Chondrocyte (in vitro differentiated cells): ENCODE data around the gene GALM. TPM values are rescaled to one million over a fixed set of nuclear protein-coding genes. Genes with fewer than 3 reads are reported as not detected.

Experiments used
- DNase-seq: peaks from one replicate; pipeline ENCODE4 v3.0.0; 2021; ENCODE audit warnings: mixed read lengths, low spot score
- H3K27ac Mint-ChIP-seq: one replicate; pipeline ENCODE4 v1.8.0; 2021; ENCODE audit warnings: mild to moderate bottlenecking, moderate library complexity, mixed read lengths; ENCODE audit not compliant: unreplicated experiment
- H3K27me3 Mint-ChIP-seq: 2 replicates; pipeline ENCODE4 v1.8.0; 2021; ENCODE audit warnings: low read depth, mixed read lengths
- H3K36me3 Mint-ChIP-seq: 2 replicates; pipeline ENCODE4 v1.8.0; 2021; ENCODE audit warnings: low read depth, mixed read lengths
- H3K4me1 Mint-ChIP-seq: 2 replicates; pipeline ENCODE4 v1.8.0; 2021; ENCODE audit warnings: low read depth, mild to moderate bottlenecking, mixed read lengths
- H3K4me3 Mint-ChIP-seq: one replicate; pipeline ENCODE4 v1.8.0; 2021; ENCODE audit warnings: mild to moderate bottlenecking, moderate library complexity, mixed read lengths; ENCODE audit not compliant: unreplicated experiment
- H3K9me3 Mint-ChIP-seq: 2 replicates; pipeline ENCODE4 v1.8.0; 2021; ENCODE audit warnings: low read depth, mixed read lengths
- long read RNA-seq: library from polyadenylated mRNA; stranded (forward); transcript quantifications from one replicate; pipeline ENCODE4 v2.0.0, GENCODE V29; 2021
- total RNA-seq: library from RNA; stranded (reverse); gene quantifications from 3 replicates; pipeline ENCODE4 v1.2.1, GENCODE V29; 2021
- TF ChIP-seq, protein P1 (sequence below): fragments of 200-600 bp; sonication (generic); IDR thresholded peaks from 2 replicates; pipeline ENCODE4 v1.5.0; 2021; ENCODE audit warnings: antibody characterized with exemption, mild to moderate bottlenecking, moderate library complexity

GALM gene
- 4.7 to 6.5 TPM (median 4.8 TPM) in 3 replicates for total RNA-seq
- long read RNA-seq, transcript GALM-201 (7 exons, 2,484 nt): major isoform, 17 of 19 reads
- long read RNA-seq, partial matches to known transcripts: 1 of 19 reads
- long read RNA-seq, other reads (novel, unspliced or antisense): 1 of 19 reads

DNA sequence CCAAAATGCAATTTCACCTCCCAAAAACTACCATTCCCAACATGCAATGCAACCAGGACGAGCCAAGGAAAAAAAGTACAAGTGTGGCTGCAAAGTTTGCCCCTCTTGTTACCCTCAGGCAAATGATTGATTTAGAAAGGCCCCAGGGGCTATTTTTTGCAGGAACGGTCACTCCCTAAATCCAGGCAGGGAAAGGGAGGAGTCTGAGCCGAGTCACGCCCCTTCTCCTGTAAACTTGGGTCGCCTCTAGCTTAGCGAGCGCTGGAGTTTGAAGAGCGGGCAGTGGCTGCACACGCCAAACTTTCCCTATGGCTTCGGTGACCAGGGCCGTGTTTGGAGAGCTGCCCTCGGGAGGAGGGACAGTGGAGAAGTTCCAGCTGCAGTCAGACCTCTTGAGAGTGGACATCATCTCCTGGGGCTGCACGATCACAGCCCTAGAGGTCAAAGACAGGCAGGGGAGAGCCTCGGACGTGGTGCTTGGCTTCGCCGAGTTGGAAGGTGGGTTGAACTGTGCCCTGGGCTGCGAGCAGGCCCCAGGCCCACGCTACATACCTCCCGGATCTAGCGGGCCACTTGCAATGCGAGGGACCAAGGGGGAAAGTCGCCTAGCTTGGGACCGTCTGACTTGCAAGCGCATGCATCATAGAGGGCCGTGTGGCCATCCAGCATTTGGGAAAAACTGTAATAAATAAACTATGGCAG is at the start of gene GALM:
TSS of gene GALM (plus strand) at position 261 of the 702 bp plus-strand sequence. CDS start at position 309, 48 bp downstream.
- Mint-ChIP-seq H3K9me3 (no peaks in the 10 kb centered on the region), H3K27me3 (no peaks in the 10 kb centered on the region), H3K36me3 (no peaks in the 10 kb centered on the region), H3K4me1 (peaks cover 29% of the 10 kb centered on the region), H3K4me3 (peak within 1 kb of the TSS; percentile 73), H3K27ac (peak within 1 kb of the TSS; percentile 88)
- TF ChIP-seq, protein P1, sequence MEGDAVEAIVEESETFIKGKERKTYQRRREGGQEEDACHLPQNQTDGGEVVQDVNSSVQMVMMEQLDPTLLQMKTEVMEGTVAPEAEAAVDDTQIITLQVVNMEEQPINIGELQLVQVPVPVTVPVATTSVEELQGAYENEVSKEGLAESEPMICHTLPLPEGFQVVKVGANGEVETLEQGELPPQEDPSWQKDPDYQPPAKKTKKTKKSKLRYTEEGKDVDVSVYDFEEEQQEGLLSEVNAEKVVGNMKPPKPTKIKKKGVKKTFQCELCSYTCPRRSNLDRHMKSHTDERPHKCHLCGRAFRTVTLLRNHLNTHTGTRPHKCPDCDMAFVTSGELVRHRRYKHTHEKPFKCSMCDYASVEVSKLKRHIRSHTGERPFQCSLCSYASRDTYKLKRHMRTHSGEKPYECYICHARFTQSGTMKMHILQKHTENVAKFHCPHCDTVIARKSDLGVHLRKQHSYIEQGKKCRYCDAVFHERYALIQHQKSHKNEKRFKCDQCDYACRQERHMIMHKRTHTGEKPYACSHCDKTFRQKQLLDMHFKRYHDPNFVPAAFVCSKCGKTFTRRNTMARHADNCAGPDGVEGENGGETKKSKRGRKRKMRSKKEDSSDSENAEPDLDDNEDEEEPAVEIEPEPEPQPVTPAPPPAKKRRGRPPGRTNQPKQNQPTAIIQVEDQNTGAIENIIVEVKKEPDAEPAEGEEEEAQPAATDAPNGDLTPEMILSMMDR: no peak
- DNase-seq: no peak

DNA sequence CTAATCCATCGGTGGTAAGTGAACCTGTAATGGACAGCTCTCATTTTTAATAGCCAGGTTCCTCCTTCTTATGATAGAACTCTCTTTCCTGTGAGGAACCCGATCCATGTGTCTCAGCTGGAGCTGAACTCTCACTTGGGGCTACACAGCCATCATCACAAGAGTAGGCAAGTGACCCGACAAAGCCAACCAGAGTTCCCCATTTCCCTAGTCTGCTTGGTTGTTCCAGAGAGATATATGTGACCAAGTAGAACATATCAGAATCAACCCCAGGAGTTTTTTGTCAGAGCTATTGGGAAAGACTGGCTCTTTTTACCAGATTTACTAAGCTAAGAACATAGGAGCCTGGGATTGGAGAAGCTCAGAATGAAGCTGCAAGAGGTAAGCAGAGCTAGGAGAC is 48.6 kb upstream of the GALM start:
- DNase-seq: no peak
- Mint-ChIP-seq H3K27ac (no peak overlapping the region), H3K4me1 (peaks cover 17% of the 10 kb centered on the region), H3K36me3 (no peaks in the 10 kb centered on the region), H3K27me3 (no peaks in the 10 kb centered on the region), H3K4me3 (no peak overlapping the region), H3K9me3 (no peaks in the 10 kb centered on the region)
- TF ChIP-seq, protein P1: no peak

DNA sequence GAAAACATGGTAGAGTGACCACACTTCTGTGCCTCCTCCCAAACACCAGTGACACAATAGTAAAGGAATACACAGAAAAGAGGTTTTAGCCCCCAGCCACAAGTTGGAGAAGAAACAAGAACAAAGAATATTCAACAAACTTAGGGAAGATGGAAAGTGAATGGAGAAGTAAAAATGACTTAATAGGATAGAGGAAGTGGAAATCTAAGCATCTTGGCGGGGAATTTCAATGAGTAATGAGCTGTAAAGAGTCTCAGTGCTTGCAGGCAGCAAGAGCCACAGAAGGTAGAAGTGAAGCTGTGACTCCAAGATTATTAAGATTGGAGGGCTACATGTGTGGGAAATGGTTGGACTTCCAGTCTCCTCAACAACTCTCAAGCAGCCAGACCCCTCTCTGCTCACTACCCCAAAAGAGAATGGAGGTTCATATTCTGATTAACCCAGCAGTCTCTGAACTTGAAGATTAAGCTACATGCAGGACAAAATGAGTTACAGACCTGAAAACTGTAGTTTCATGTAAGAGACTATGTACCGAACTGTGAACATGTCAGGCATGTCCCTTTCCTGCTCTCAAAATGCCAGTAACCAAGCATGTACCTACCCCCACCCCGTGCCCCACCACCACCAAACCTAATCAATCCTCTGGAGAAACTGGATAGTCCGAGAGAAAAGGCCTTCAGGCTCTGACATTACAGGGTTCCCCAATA is 46.3 kb upstream of the GALM start:
- H3K36me3 Mint-ChIP-seq: no peaks in the 10 kb centered on the region
- H3K4me1 Mint-ChIP-seq: peaks cover 17% of the 10 kb centered on the region
- H3K9me3 Mint-ChIP-seq: no peaks in the 10 kb centered on the region
- H3K4me3 Mint-ChIP-seq: no peak overlapping the region
- H3K27me3 Mint-ChIP-seq: no peaks in the 10 kb centered on the region
- DNase-seq: no peak
- H3K27ac Mint-ChIP-seq: peak overlapping the region; percentile 46
- TF ChIP-seq, protein P1: no peak

DNA sequence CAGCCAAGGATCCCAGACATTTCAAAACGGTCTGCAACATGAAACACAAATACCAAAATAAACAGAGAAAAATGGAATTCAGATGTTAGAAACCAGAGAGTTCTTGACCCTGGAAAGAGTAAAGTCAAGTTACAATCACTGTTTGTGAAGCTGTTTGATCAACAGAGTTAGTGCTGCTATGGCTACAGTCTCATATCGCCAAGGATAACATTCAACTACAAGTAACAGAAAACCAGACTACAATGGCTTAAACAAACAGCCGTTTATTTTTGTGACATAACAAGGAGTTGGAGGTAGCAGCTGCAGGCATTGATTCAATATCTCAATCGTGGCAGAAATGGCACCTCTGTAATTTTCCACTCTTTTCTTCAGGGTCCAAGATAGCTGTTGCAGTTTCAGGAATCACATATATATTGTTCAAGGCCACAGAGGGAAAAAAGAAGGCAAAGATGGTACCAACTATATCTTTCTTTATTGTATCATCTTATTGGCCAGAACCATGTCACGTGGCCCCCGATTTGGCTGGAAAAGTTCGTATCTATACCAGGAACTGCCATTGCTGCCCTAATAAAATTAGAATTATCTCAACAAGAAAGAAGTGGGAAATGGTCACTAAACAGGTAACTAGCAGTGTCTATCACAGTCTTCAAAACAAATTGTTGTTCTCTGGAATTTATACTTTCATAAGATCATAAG is 45.5 kb upstream of the GALM start:
- no peaks in the 10 kb centered on the region for H3K27me3 Mint-ChIP-seq
- H3K36me3 Mint-ChIP-seq: no peaks in the 10 kb centered on the region
- peak overlapping the region; percentile 10 for H3K27ac Mint-ChIP-seq
- no peak for DNase-seq
- peaks cover 15% of the 10 kb centered on the region for H3K4me1 Mint-ChIP-seq
- no peaks in the 10 kb centered on the region for H3K9me3 Mint-ChIP-seq
- TF ChIP-seq, protein P1: no peak
- H3K4me3 Mint-ChIP-seq: no peak overlapping the region

DNA sequence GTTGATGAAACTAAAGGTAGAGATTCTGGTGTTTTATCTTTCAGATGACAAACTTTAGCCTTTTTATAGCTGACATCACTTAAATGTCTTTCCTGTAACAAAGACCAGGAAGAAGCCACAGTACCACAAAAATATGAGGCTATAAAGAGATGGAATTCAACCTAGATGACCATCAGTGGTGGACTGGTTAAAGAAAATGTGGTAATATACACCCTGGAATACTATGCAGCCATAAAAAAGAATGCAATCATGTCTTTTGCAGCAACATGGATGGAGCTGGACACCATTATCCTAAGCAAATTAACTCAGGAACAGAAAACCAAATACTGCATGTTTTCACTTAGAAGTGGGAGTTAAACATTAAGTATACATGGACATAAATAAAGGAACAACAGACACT is 44.9 kb upstream of the GALM start:
- H3K9me3 Mint-ChIP-seq: no peaks in the 10 kb centered on the region
- DNase-seq: no peak
- H3K36me3 Mint-ChIP-seq: no peaks in the 10 kb centered on the region
- H3K27me3 Mint-ChIP-seq: no peaks in the 10 kb centered on the region
- TF ChIP-seq, protein P1: no peak
- H3K4me3 Mint-ChIP-seq: no peak overlapping the region
- peaks cover 15% of the 10 kb centered on the region for H3K4me1 Mint-ChIP-seq
- no peak overlapping the region for H3K27ac Mint-ChIP-seq
